Measurements from ENCODE around the gene DLL3. TPM values are rescaled to one million over a fixed set of nuclear protein-coding genes. Genes with fewer than 3 reads are reported as not detected.

The DLL3 gene
- total and polyA plus RNA-seq, 9 of the 15 experiments (the other 6 are each of a cell fraction or from before 2014, with no cell fraction given) = 0.80 to 6.3 (median 1.2) TPM

- Histone ChIP-seq H3K4me3 (peak within 1 kb of the TSS; percentile 94), H3K9me3 (replicated peaks; ENCODE audit: control insufficient read depth, insufficient read depth, low read depth, low read length) (no peaks in the 10 kb centered on the region), H3K4me2 (ENCODE audit: insufficient read depth, low read length) (peak within 1 kb of the TSS; percentile 92), H3K27me3 (ENCODE audit: control insufficient read depth in 2 of 2, insufficient read depth in 2 of 2, low read length in 2 of 2) (no peaks in the 10 kb centered on the region), H3K36me3 (ENCODE audit: control insufficient read depth, insufficient read depth, low read length) (peaks cover 53% of the 10 kb centered on the region), H3K79me2 (ENCODE audit: control insufficient read depth, insufficient read depth, low read length) (peaks cover 33% of the 10 kb centered on the region), H3K4me1 (replicated peaks in 1 of 2; ENCODE audit: control insufficient read depth in 2 of 2, insufficient read depth in 2 of 2, low read length in 2 of 2) (peaks cover 10 to 17% of the 10 kb centered on the region in 2 experiments; a peak in 4 of 5 replicates), H3K9me1 (ENCODE audit: control insufficient read depth, insufficient read depth, low read length) (no peaks in the 10 kb centered on the region), H4K20me1 (replicated peaks; ENCODE audit: control insufficient read depth, insufficient read depth, low read length) (0 out of 2 replicates have a peak, but pooled peaks cover 9% of the 10 kb centered on the region), H3K27ac (ENCODE audit: extremely low read depth, low read depth, low read length) (peak within 1 kb of the TSS; percentile 92), H2AFZ (ENCODE audit: low read depth, low read length) (peak within 1 kb of the TSS; percentile 93), H3K9ac (ENCODE audit: insufficient read depth in 1 of 2, low read depth in 2 of 2, low read length in 2 of 2) (peak within 1 kb of the TSS; percentile 98 to 99)
- in situ Hi-C loops (cut with MboI) (no loop called here), intact Hi-C loops (cut with micrococcal nuclease) (loop anchor here (2.0 to 5.0 kb wide), 2 partner anchors 18 to 33 kb away; partner anchors contain the start of genes DLL3 and SUPT5H)
- under 1% methylated on average over 59 of the region's 62 CpGs for WGBS (ENCODE audit: insufficient coverage, low coverage, missing lambda C conversion rate)
- peak; percentile 100 for FAIRE-seq
- POLR2A ChIA-PET = interaction anchor here (0.6 to 1.5 kb wide), 15 partner anchors 9 to 105 kb away, joined by 3 to 15 read pairs (median 3); partner anchors contain the start of genes DLL3, RPS16 and SUPT5H
- peak; percentile 91 to 100 (median 94) for DNase-seq (ENCODE audit: extremely low read depth in 1 of 4, low spot score in 3 of 4)
- no TSS peak for BruUV-seq (replicated peaks)
- CTCF ChIA-PET (ENCODE audit: low intra/inter-chr PET ratio) = no interaction called here
- ATAC-seq = peak; percentile 96
- TF ChIP-seq EHMT2 (IDR thresholded peaks at IDR 0.05) (no peak), BACH1 (tag; IDR thresholded peaks at IDR 0.05) (no peak), CBX2 (IDR thresholded peaks at IDR 0.05; ENCODE audit: insufficient read depth, low read length, poor library complexity, severe bottlenecking) (no peak), MCM5 (IDR thresholded peaks at IDR 0.05; ENCODE audit: low read depth) (no peak), ZNF212 (CRISPR knock-in tag; IDR thresholded peaks at IDR 0.05) (no peak), NBN (IDR thresholded peaks at IDR 0.05; ENCODE audit: low read depth) (no peak), ELF4 (CRISPR knock-in tag; IDR thresholded peaks at IDR 0.05) (no peak), ZNF695 (CRISPR knock-in tag; IDR thresholded peaks at IDR 0.05) (no peak), PHTF2 (CRISPR knock-in tag; IDR thresholded peaks at IDR 0.05) (no peak), KDM2B (CRISPR knock-in tag; IDR thresholded peaks at IDR 0.05) (no peak), EZH2 (IDR thresholded peaks at IDR 0.05; ENCODE audit: borderline replicate concordance, low read depth, low read length) (no peak)
- TF ChIP-seq, protein P1, sequence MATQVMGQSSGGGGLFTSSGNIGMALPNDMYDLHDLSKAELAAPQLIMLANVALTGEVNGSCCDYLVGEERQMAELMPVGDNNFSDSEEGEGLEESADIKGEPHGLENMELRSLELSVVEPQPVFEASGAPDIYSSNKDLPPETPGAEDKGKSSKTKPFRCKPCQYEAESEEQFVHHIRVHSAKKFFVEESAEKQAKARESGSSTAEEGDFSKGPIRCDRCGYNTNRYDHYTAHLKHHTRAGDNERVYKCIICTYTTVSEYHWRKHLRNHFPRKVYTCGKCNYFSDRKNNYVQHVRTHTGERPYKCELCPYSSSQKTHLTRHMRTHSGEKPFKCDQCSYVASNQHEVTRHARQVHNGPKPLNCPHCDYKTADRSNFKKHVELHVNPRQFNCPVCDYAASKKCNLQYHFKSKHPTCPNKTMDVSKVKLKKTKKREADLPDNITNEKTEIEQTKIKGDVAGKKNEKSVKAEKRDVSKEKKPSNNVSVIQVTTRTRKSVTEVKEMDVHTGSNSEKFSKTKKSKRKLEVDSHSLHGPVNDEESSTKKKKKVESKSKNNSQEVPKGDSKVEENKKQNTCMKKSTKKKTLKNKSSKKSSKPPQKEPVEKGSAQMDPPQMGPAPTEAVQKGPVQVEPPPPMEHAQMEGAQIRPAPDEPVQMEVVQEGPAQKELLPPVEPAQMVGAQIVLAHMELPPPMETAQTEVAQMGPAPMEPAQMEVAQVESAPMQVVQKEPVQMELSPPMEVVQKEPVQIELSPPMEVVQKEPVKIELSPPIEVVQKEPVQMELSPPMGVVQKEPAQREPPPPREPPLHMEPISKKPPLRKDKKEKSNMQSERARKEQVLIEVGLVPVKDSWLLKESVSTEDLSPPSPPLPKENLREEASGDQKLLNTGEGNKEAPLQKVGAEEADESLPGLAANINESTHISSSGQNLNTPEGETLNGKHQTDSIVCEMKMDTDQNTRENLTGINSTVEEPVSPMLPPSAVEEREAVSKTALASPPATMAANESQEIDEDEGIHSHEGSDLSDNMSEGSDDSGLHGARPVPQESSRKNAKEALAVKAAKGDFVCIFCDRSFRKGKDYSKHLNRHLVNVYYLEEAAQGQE (IDR thresholded peaks at IDR 0.05; ENCODE audit: borderline replicate concordance) = no peak
- TF ChIP-seq, protein P1 (CRISPR knock-in tag; IDR thresholded peaks at IDR 0.05; ENCODE audit: low read depth) = no peak
These were observed 18.2 kb upstream of the DLL3 start, which contains the start of gene TIMM50 for GRCh38 chr19:39480337-39481228. TSS of gene TIMM50 (plus strand) at chr19:39480838. CDS start at chr19:39480854, 16 bp downstream.

Data from K562 (cell line).